Peyer's patch (tissue), 4 donors: ENCODE data around the gene KEL. TPM values are rescaled to one million over a fixed set of nuclear protein-coding genes. Genes with fewer than 3 reads are reported as not detected.

Source experiments
- DNase-seq, 3 donors: peaks; one replicate each; pipeline ENCODE4 v3.0.0-alpha.2; 2017 to 2019
- H3K27ac ChIP-seq, 4 donors: fragments of 200-600 bp; sonication (generic); one replicate each; pipeline ENCODE4 v1.5.1; 2016 to 2019
- H3K27me3 ChIP-seq, 2 donors: fragments of 200-600 bp; sonication (generic); one replicate each; pipeline ENCODE4 v1.5.1; 2019
- H3K36me3 ChIP-seq, 3 donors: fragments of 200-600 bp; sonication (generic); one replicate each; pipeline ENCODE4 v1.5.1; 2016 to 2019
- H3K4me1 ChIP-seq, 4 donors: fragments of 200-600 bp; sonication (generic); one replicate each; pipeline ENCODE4 v1.5.1; 2016 to 2019
- H3K4me3 ChIP-seq, 4 donors: fragments of 200-600 bp; sonication (generic); 1 replicate in 3 of 4; 2 replicates in 1 of 4; pipeline ENCODE4 v1.5.1; 2016 to 2019; ENCODE audit warnings: mild to moderate bottlenecking in 1 of 4
- H3K9me3 ChIP-seq, 4 donors: fragments of 200-600 bp; sonication (generic); one replicate each; pipeline ENCODE4 v1.5.1; 2016 to 2019; ENCODE audit warnings: mild to moderate bottlenecking in 1 of 4
- POLR2A ChIP-seq, 2 donors: fragments of 450-650 bp; IDR thresholded peaks; one replicate each; pipeline ENCODE4 v1.5.1; 2017; ENCODE audit warnings: antibody characterized with exemption in 2 of 2, mild to moderate bottlenecking in 2 of 2, moderate library complexity in 2 of 2
- total RNA-seq, 4 donors: library from RNA; depleted of rRNA; stranded (reverse); fragments of >200 nt; gene quantifications; one replicate each; pipeline ENCODE4 v1.1.0, GENCODE V29; 2016
- TF ChIP-seq, protein P1 (sequence below), 6 experiments: fragments of 450-650 bp in 4 of 6; fragments of 200-600 bp in 2 of 6; sonication (generic) in 1 of 6; IDR thresholded peaks; one replicate each; pipeline ENCODE4 v1.5.1; 2017 to 2019; ENCODE audit warnings: antibody characterized with exemption in 6 of 6, mild to moderate bottlenecking in 3 of 6, moderate library complexity in 1 of 6

KEL gene
- total RNA-seq, 4 donors from 2014 or later, result not detected

DNA sequence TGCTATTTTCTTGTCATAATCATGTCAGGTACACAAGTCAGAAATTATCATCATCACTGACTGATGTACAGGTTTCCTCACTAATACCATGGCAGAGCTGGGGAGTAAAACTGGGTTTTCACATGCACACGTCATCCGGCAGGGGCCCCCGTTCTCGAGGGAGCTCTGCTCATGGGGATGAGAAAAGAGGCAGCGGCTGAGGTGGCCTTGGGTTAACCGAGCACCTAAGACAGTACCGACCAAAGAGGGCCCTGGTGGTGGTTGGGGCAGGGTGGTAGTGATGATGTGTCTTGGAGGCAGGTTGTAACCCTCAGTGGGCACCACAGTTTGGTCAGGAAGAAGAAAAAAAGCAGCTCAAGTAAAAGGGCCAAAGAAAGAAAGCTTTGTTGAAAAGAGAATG, 64.5 kb downstream of the KEL start:
- H3K9me3 ChIP-seq, result no peaks in the 10 kb centered on the region
- no peaks in the 10 kb centered on the region for H3K4me1 ChIP-seq
- no peaks in the 10 kb centered on the region for H3K36me3 ChIP-seq
- H3K27ac ChIP-seq, result no peak overlapping the region
- no peak overlapping the region for H3K4me3 ChIP-seq
- DNase-seq, result no peak
- H3K27me3 ChIP-seq, result no peaks in the 10 kb centered on the region
- no peak for TF ChIP-seq POLR2A (IDR thresholded peaks at IDR 0.05)
- TF ChIP-seq, protein P1, sequence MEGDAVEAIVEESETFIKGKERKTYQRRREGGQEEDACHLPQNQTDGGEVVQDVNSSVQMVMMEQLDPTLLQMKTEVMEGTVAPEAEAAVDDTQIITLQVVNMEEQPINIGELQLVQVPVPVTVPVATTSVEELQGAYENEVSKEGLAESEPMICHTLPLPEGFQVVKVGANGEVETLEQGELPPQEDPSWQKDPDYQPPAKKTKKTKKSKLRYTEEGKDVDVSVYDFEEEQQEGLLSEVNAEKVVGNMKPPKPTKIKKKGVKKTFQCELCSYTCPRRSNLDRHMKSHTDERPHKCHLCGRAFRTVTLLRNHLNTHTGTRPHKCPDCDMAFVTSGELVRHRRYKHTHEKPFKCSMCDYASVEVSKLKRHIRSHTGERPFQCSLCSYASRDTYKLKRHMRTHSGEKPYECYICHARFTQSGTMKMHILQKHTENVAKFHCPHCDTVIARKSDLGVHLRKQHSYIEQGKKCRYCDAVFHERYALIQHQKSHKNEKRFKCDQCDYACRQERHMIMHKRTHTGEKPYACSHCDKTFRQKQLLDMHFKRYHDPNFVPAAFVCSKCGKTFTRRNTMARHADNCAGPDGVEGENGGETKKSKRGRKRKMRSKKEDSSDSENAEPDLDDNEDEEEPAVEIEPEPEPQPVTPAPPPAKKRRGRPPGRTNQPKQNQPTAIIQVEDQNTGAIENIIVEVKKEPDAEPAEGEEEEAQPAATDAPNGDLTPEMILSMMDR (IDR thresholded peaks at IDR 0.05), result no peak

DNA sequence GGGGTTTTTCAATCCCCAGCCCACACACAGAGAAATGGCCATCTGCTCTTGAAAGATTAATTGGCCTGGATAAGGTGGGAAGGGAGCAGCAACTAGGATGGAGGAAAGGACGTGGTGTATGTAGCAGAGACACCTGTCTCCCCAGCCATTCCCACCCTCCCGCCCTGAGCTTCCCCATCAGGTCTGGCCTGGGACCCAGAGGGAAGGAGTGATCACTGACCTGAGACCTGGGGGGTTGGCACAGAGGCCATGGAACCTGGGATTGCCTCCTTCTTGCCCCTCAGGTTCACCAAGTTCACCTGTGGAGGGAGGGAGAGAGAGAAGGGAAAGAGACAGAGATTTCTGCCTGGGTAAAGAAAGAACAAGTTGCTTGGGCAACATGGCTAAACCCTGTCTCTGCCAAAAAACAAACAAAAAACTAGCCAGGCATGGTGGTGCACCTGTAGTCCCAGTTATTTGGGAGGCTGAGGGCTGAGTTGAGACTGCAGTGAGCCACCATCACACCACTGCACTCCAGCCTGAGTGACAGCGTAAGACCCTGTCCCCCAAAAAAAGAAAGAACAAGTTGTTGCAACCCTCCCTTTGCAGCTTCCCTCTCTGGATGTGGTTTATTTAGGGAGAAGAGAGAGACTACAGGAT, 65.3 kb downstream of the KEL start:
- no peak for DNase-seq
- Histone ChIP-seq H3K4me1 (no peaks in the 10 kb centered on the region), H3K36me3 (no peaks in the 10 kb centered on the region), H3K4me3 (no peak overlapping the region), H3K9me3 (no peaks in the 10 kb centered on the region), H3K27ac (no peak overlapping the region), H3K27me3 (no peaks in the 10 kb centered on the region)
- no peak for TF ChIP-seq POLR2A (IDR thresholded peaks at IDR 0.05)
- TF ChIP-seq, protein P1 (IDR thresholded peaks at IDR 0.05), result no peak

DNA sequence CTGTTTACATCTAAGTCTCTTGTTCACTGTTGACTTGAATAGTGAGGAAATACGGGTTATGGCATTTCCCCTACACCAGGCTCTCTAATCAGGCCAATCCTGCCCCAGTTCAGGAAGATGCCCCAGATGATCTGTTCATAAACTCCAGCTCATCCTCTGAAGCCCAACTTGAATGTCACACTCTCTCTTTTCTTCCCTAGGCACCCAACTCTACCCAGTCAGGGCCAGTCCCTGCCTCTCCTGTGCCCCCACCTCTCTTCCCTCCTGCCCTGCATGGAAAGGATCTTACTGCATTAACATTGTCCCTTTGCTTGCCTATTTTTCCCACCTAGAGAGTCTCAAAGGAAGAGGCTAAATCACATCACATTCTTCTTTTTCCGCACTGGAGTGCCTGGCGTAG, 66.0 kb downstream of the KEL start:
- no peaks in the 10 kb centered on the region for H3K27me3 ChIP-seq
- H3K36me3 ChIP-seq, result no peaks in the 10 kb centered on the region
- no peak for TF ChIP-seq POLR2A (IDR thresholded peaks at IDR 0.05)
- TF ChIP-seq, protein P1 (IDR thresholded peaks at IDR 0.05), result no peak
- H3K9me3 ChIP-seq, result no peaks in the 10 kb centered on the region
- no peaks in the 10 kb centered on the region for H3K4me1 ChIP-seq
- H3K4me3 ChIP-seq, result no peak overlapping the region
- DNase-seq, result no peak
- H3K27ac ChIP-seq, result no peak overlapping the region

DNA sequence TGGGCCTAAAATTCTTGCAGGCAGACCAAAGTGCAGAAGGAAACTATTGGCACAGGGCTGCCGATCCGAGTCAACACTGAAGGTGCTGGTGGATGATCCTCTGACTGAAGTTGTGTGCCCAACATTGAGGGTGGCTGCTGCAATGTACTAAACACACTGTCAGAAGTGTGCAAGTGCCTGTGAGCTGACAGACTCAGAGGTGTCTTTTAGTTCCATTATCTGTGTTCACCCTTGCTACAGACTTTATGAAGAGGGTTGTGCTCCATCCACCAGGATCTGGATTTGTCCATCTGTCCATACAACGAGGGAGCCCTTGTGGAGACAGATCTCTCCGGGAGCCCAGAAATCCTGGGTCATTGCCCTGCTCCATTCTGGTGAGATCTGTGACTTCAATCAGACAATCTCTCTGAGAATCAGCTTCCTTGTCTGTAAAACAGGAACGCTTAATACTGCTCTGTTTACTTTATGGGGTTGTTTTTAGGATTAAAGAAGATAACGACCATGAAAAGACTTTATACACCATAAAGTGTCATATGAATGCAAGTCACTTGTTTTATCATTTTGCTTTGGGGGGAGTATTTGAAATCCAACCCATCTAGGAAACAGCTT, 67.1 kb downstream of the KEL start:
- TF ChIP-seq, protein P1 (IDR thresholded peaks at IDR 0.05), result no peak
- no peak for TF ChIP-seq POLR2A (IDR thresholded peaks at IDR 0.05)
- Histone ChIP-seq H3K27ac (no peak overlapping the region), H3K27me3 (no peaks in the 10 kb centered on the region), H3K4me3 (no peak overlapping the region), H3K9me3 (no peaks in the 10 kb centered on the region), H3K4me1 (no peaks in the 10 kb centered on the region), H3K36me3 (no peaks in the 10 kb centered on the region)
- DNase-seq, result no peak

DNA sequence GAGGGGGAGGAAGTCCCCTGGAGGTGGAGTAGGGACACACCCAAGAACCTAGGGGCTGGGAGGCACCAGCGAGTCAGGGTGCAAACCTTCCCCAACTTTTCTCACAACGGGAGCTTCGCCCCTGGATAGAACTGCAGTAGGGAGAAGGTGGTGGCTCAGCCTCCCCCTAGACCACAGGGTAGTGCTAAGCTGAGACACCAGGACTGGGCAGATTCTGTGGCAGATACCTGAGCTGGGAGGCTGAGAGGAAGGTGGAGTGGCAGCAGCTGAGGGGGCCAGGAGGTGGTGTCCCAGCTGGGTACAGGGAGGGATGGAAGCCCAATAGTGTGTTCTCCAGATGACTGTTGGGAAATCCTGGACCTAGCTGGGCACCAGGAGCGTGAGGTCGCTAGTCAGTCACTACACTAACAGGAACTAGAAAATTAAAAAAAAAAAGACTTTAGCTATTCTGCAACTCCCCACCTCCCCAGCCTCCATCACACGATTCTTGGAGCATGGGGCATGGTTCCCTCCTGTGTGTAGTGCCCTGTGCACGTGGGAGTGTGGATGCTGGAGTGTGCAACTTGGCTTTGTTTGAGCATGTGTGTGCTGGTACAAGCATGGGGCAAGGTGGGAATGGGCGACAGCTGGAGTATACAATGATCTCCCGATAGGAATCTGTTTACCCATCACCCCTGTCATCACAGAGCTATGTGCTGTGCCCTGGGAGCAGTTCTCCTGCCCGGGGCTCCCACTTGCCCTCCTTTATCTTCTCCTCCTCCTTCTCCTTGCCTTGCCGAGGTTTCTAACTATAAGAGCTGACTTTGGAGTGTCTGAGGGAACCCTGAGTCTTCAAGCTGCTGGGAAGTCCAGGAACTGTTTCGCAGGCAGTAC, 67.8 kb downstream of the KEL start:
- Histone ChIP-seq H3K4me1 (no peaks in the 10 kb centered on the region), H3K4me3 (no peak overlapping the region), H3K36me3 (no peaks in the 10 kb centered on the region), H3K27ac (no peak overlapping the region), H3K9me3 (no peaks in the 10 kb centered on the region), H3K27me3 (no peaks in the 10 kb centered on the region)
- TF ChIP-seq POLR2A (IDR thresholded peaks at IDR 0.05), result no peak
- TF ChIP-seq, protein P1 (IDR thresholded peaks at IDR 0.05), result no peak
- DNase-seq, result no peak
